ENCODE data around the gene CDK11B.

DNA sequence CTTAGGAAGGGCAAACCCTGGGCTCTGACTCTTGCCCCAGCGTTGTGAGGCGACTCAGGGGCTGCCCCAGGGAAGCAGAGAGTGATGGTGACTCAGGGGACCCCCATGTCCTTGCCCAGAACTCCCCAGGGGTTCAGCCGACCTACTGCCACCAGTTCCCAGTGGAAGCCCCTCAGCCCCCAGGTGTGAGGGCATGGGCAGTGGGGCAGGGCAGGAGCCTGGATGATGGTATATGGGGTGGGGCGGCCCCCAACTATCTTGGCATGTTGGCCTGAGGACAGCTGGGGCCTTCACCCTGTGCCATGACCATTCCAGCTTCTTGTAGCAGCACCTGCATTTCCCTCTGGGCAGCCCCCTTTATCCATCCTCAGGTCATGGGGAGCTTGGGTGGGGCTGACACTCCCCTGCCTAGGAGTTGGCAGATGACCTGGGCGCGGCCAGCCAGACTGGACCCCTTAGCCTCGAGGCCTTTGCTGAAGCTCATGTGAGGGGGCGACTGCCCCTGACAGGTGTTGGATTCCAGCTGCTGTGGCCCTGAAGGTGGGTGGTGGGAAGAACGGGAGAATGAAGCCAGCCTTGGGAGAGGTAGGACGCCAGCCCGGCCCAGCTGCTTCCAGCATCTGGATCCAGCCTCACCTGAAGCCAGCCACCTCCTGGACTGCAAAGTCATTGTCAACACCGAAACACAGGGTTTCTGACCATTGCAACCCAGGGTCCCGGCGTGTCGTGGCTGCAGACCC is 57.1 kb downstream of the CDK11B start:
- TF ChIP-seq, protein P1, sequence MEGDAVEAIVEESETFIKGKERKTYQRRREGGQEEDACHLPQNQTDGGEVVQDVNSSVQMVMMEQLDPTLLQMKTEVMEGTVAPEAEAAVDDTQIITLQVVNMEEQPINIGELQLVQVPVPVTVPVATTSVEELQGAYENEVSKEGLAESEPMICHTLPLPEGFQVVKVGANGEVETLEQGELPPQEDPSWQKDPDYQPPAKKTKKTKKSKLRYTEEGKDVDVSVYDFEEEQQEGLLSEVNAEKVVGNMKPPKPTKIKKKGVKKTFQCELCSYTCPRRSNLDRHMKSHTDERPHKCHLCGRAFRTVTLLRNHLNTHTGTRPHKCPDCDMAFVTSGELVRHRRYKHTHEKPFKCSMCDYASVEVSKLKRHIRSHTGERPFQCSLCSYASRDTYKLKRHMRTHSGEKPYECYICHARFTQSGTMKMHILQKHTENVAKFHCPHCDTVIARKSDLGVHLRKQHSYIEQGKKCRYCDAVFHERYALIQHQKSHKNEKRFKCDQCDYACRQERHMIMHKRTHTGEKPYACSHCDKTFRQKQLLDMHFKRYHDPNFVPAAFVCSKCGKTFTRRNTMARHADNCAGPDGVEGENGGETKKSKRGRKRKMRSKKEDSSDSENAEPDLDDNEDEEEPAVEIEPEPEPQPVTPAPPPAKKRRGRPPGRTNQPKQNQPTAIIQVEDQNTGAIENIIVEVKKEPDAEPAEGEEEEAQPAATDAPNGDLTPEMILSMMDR (IDR thresholded peaks at IDR 0.05) = no peak
- no peak for TF ChIP-seq EZH2 (IDR thresholded peaks at IDR 0.05)
